Fibroblast of lung (primary cell): ENCODE results near the gene SBNO2.

Experiments
- EZH2 ChIP-seq: IDR thresholded peaks from 2 replicates; pipeline ENCODE4 v1.5.1; 2012; ENCODE audit warnings: low read length, control low read depth, mild to moderate bottlenecking; ENCODE audit errors: missing control alignments
- TF ChIP-seq, protein P1 (sequence below), 2 donors: IDR thresholded peaks in 1 of 2; conservative IDR thresholded peaks in 1 of 2; 1 replicate in 1 of 2; 2 replicates in 1 of 2; pipeline ENCODE4 v1.5.1; 2011 to 2012; ENCODE audit warnings: low read length in 2 of 2, control low read depth in 1 of 2, inconsistent platforms in 1 of 2, low read depth in 1 of 2, mild to moderate bottlenecking in 1 of 2

DNA sequence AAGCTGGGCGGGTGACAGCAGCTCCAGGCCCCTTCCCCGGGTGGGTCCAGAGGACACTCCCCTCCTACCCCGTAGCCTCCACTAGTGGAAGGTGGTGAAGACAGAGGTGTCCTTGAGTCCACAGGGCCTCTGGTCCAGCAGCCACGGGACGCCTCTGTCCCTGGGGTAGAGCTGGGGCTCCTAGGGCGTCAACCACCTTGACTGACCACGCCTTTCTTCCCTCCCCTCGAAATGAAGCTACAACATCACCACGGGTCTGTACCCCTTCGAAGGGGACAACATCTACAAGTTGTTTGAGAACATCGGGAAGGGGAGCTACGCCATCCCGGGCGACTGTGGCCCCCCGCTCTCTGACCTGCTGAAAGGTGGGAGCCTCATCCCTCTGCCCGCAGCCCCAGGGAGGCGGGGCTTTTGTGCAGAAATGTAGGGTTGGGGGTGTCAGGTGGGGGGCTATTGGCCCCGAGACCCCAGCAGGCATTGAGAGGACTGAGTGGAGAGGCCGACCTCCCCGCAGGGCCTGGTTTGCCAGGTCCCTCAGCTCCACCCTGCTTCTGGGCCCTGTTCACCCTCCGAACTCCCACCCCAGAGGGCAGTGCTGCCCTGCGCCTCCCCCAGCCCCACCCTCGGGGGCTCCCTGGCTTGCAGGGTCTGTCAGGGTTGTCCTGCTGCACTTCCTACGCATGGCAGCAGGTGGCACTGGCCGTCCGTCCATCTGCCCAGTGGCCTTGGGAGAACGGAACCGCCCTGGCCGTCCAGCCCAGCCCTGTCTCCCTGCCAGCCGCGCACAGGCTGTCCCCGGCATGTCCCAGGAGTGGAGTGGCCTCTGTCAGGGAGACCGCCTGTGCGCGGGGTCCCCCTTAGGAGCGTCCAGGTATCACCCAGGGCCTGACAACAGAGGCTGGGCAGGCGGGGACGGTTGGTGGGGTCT lies 47.2 kb upstream of the SBNO2 start:
- TF ChIP-seq, protein P1, sequence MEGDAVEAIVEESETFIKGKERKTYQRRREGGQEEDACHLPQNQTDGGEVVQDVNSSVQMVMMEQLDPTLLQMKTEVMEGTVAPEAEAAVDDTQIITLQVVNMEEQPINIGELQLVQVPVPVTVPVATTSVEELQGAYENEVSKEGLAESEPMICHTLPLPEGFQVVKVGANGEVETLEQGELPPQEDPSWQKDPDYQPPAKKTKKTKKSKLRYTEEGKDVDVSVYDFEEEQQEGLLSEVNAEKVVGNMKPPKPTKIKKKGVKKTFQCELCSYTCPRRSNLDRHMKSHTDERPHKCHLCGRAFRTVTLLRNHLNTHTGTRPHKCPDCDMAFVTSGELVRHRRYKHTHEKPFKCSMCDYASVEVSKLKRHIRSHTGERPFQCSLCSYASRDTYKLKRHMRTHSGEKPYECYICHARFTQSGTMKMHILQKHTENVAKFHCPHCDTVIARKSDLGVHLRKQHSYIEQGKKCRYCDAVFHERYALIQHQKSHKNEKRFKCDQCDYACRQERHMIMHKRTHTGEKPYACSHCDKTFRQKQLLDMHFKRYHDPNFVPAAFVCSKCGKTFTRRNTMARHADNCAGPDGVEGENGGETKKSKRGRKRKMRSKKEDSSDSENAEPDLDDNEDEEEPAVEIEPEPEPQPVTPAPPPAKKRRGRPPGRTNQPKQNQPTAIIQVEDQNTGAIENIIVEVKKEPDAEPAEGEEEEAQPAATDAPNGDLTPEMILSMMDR (conservative IDR thresholded peaks at IDR 0.05 in 1 of 2, IDR thresholded peaks at IDR 0.05 in 1 of 2; ENCODE audit: low read depth in 1 of 2, low read length in 2 of 2): peak; percentile 56 to 65
- TF ChIP-seq EZH2: no peak
